ENCODE results near the gene NLRP5.

GRCh38 chr19:56088497-56089215 is 102.1 kb downstream of the NLRP5 start:
- no peak for TF ChIP-seq CTCF (IDR thresholded peaks at IDR 0.05)
- TF ChIP-seq REST (IDR thresholded peaks at IDR 0.05; ENCODE audit: insufficient read depth in 1 of 2, low read depth in 2 of 2, low read length in 1 of 2): no peak
